Esophagus muscularis mucosa (tissue), 4 donors: Measurements from ENCODE around the gene TNRC6A. TPM values are rescaled to one million over a fixed set of nuclear protein-coding genes. Genes with fewer than 3 reads are reported as not detected.
"Not testable (repeated sequence)": the region's sequence is repeated elsewhere in the genome, so short reads cannot be mapped to it uniquely, and the experiment has no call there.

ENCODE experiments used
- DNase-seq: peaks from one replicate; pipeline ENCODE4 v3.0.0-alpha.2; 2017; ENCODE audit errors: extremely low spot score
- H3K27ac ChIP-seq, 4 donors: fragments of 200-600 bp; sonication (generic); replicated peaks in 1 of 4; 1 replicate in 3 of 4; 2 replicates in 1 of 4; pipeline ENCODE4 v1.5.1; 2016 to 2019; ENCODE audit warnings: mild to moderate bottlenecking in 1 of 4
- H3K27me3 ChIP-seq, 4 donors: fragments of 200-600 bp; sonication (generic); one replicate each; pipeline versions ENCODE4 v1.5.1 to v1.6.0; 2016 to 2019
- H3K36me3 ChIP-seq, 4 donors: fragments of 200-600 bp; sonication (generic); one replicate each; pipeline ENCODE4 v1.5.1; 2016 to 2019
- H3K4me1 ChIP-seq, 4 donors: fragments of 200-600 bp; sonication (generic); one replicate each; pipeline ENCODE4 v1.5.1; 2016 to 2019
- H3K4me3 ChIP-seq, 4 donors: fragments of 200-600 bp; sonication (generic); 1 replicate in 2 of 4; 2 replicates in 2 of 4; pipeline ENCODE4 v1.5.1; 2016 to 2019; ENCODE audit warnings: mild to moderate bottlenecking in 4 of 4, moderate library complexity in 1 of 4
- H3K9me3 ChIP-seq, 4 donors: fragments of 200-600 bp; sonication (generic); 1 replicate in 3 of 4; 2 replicates in 1 of 4; pipeline ENCODE4 v1.5.1; 2016 to 2019
- CTCF ChIP-seq, 3 experiments: fragments of 200-600 bp in 2 of 3; fragments of 450-650 bp in 1 of 3; sonication (generic) in 2 of 3; IDR thresholded peaks; one replicate each; pipeline ENCODE4 v1.5.1; 2017 to 2019; ENCODE audit warnings: antibody characterized with exemption in 3 of 3, mild to moderate bottlenecking in 2 of 3, moderate library complexity in 1 of 3
- EP300 ChIP-seq: sonication (generic); formaldehyde crosslinking; IDR thresholded peaks from one replicate; pipeline ENCODE4 v1.6.1; 2017; ENCODE audit warnings: antibody characterized with exemption
- POLR2A ChIP-seq: fragments of 450-650 bp; IDR thresholded peaks from one replicate; pipeline ENCODE4 v1.6.1; 2017; ENCODE audit warnings: antibody characterized with exemption, moderate library complexity, mild to moderate bottlenecking, low read depth
- POLR2AphosphoS5 ChIP-seq, 2 donors: sonication (generic); formaldehyde crosslinking; IDR thresholded peaks; one replicate each; pipeline ENCODE4 v1.6.1; 2017; ENCODE audit warnings: antibody characterized with exemption in 2 of 2
- WGBS: methylation state at CpG from one replicate; pipeline ENCODE4 v1.1.5; 2018; 5-methylcytosine and 5-hydroxymethylcytosine counted together
- intact Hi-C: fragments of 100-400 bp; cut with DNase I; formaldehyde crosslinking; loops from one replicate; pipeline ENCODE4 v1.15.1; 2023
- total RNA-seq, 4 donors: library from RNA; depleted of rRNA; stranded (reverse); fragments of >200 nt; gene quantifications; one replicate each; pipeline versions ENCODE4 v1.1.0 to v1.2.1, GENCODE V29; 2016

The TNRC6A gene
- total RNA-seq, 4 donors from 2014 or later, result 44.1 to 50.7 (median 46.4) TPM

- peak; percentile 96 for DNase-seq
- H3K36me3 ChIP-seq, result no peaks in the 10 kb centered on the region
- TF ChIP-seq EP300 (peak; percentile 78), POLR2A (no peak), CTCF (IDR thresholded peaks at IDR 0.05) (peak; percentile 30 to 45 (median 43)), POLR2AphosphoS5 (IDR thresholded peaks at IDR 0.05) (peak; percentile 94 to 96)
- peak overlapping the region in 1 of 4 donors; percentile 3 for H3K4me3 ChIP-seq
- H3K4me1 ChIP-seq, result peaks cover 22 to 42% (median 35%) of the 10 kb centered on the region in 4 donors
- no peaks in the 10 kb centered on the region for H3K9me3 ChIP-seq
- H3K27me3 ChIP-seq, result no peaks in the 10 kb centered on the region
- intact Hi-C loops, result no loop called here
- 50% methylated on average over 11 of the region's 11 CpGs for WGBS
- peak overlapping the region; percentile 75 to 87 (median 84) for H3K27ac ChIP-seq
Observed at GRCh38 chr16:24700549-24701392, 28.7 kb upstream of the TNRC6A start.

GRCh38 chr16:24701521-24701951, 27.9 kb upstream of the TNRC6A start:
- Histone ChIP-seq H3K27ac (peak overlapping the region; percentile 75 to 87 (median 84)), H3K9me3 (no peaks in the 10 kb centered on the region), H3K36me3 (no peaks in the 10 kb centered on the region), H3K4me3 (peak overlapping the region in 2 of 4 donors; percentile 3 to 16), H3K4me1 (peaks cover 22 to 49% (median 42%) of the 10 kb centered on the region in 4 donors), H3K27me3 (no peaks in the 10 kb centered on the region)
- intact Hi-C loops, result no loop called here
- TF ChIP-seq POLR2A (no peak), POLR2AphosphoS5 (IDR thresholded peaks at IDR 0.05) (no peak), CTCF (IDR thresholded peaks at IDR 0.05) (no peak), EP300 (no peak)
- no peak for DNase-seq
- 34% methylated on average over 5 of the region's 5 CpGs for WGBS

GRCh38 chr16:24707760-24708159, 21.7 kb upstream of the TNRC6A start:
- H3K4me3 ChIP-seq, H3K9me3 ChIP-seq, H3K36me3 ChIP-seq, DNase-seq, H3K27ac ChIP-seq, intact Hi-C loops, H3K27me3 ChIP-seq: not testable (repeated sequence)
- H3K4me1 ChIP-seq, result peaks cover 0 to 19% (median 16%) of the 10 kb centered on the region in 4 donors
- WGBS, result 73% methylated on average over 7 of the region's 7 CpGs

- TF ChIP-seq POLR2AphosphoS5 (IDR thresholded peaks at IDR 0.05), result no peak
- no peak for TF ChIP-seq CTCF (IDR thresholded peaks at IDR 0.05)
- TF ChIP-seq POLR2A, result no peak
- TF ChIP-seq EP300, result no peak
Observed at GRCh38 chr16:24713379-24713778, 16.1 kb upstream of the TNRC6A start.

GRCh38 chr16:24717411-24717810, 12.0 kb upstream of the TNRC6A start:
- TF ChIP-seq POLR2AphosphoS5 (IDR thresholded peaks at IDR 0.05) (no peak), POLR2A (no peak), CTCF (IDR thresholded peaks at IDR 0.05) (no peak), EP300 (no peak)

More at GRCh38 chr16:24713379-24713778, 16.1 kb upstream of the TNRC6A start:
- no peak for DNase-seq
- Histone ChIP-seq H3K4me1 (peaks cover 6 to 14% (median 12%) of the 10 kb centered on the region in 4 donors), H3K36me3 (no peaks in the 10 kb centered on the region), H3K4me3 (no peak overlapping the region), H3K27ac (no peak overlapping the region), H3K9me3 (peaks cover 0 to 8% (median 0%) of the 10 kb centered on the region in 4 donors), H3K27me3 (no peaks in the 10 kb centered on the region)
- intact Hi-C loops, result no loop called here

More at GRCh38 chr16:24717411-24717810, 12.0 kb upstream of the TNRC6A start:
- H3K9me3 ChIP-seq, result peaks cover 0 to 8% (median 0%) of the 10 kb centered on the region in 4 donors
- H3K36me3 ChIP-seq, result no peaks in the 10 kb centered on the region
- DNase-seq, result no peak
- WGBS, result 49% methylated on average over 6 of the region's 6 CpGs
- intact Hi-C loops, result no loop called here
- H3K27me3 ChIP-seq, result no peaks in the 10 kb centered on the region
- H3K4me3 ChIP-seq, result no peak overlapping the region
- H3K27ac ChIP-seq, result peak overlapping the region in 2 of 4 donors; percentile 7 to 32
- H3K4me1 ChIP-seq, result peaks cover 6 to 14% (median 12%) of the 10 kb centered on the region in 4 donors
